GM19043 (cell line): ENCODE measurements around the gene TTC7B.
"Not testable (repeated sequence)": the region's sequence is repeated elsewhere in the genome, so short reads cannot be mapped to it uniquely, and the experiment has no call there.

Experiments
- ATAC-seq: cut with Tn5 transposase; IDR thresholded peaks from one replicate; pipeline ENCODE4 v1.9.1; 2021; ENCODE audit warnings: low read depth; ENCODE audit not compliant: unreplicated experiment

The TTC7B gene, protein sequence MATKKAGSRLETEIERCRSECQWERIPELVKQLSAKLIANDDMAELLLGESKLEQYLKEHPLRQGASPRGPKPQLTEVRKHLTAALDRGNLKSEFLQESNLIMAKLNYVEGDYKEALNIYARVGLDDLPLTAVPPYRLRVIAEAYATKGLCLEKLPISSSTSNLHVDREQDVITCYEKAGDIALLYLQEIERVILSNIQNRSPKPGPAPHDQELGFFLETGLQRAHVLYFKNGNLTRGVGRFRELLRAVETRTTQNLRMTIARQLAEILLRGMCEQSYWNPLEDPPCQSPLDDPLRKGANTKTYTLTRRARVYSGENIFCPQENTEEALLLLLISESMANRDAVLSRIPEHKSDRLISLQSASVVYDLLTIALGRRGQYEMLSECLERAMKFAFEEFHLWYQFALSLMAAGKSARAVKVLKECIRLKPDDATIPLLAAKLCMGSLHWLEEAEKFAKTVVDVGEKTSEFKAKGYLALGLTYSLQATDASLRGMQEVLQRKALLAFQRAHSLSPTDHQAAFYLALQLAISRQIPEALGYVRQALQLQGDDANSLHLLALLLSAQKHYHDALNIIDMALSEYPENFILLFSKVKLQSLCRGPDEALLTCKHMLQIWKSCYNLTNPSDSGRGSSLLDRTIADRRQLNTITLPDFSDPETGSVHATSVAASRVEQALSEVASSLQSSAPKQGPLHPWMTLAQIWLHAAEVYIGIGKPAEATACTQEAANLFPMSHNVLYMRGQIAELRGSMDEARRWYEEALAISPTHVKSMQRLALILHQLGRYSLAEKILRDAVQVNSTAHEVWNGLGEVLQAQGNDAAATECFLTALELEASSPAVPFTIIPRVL

DNA sequence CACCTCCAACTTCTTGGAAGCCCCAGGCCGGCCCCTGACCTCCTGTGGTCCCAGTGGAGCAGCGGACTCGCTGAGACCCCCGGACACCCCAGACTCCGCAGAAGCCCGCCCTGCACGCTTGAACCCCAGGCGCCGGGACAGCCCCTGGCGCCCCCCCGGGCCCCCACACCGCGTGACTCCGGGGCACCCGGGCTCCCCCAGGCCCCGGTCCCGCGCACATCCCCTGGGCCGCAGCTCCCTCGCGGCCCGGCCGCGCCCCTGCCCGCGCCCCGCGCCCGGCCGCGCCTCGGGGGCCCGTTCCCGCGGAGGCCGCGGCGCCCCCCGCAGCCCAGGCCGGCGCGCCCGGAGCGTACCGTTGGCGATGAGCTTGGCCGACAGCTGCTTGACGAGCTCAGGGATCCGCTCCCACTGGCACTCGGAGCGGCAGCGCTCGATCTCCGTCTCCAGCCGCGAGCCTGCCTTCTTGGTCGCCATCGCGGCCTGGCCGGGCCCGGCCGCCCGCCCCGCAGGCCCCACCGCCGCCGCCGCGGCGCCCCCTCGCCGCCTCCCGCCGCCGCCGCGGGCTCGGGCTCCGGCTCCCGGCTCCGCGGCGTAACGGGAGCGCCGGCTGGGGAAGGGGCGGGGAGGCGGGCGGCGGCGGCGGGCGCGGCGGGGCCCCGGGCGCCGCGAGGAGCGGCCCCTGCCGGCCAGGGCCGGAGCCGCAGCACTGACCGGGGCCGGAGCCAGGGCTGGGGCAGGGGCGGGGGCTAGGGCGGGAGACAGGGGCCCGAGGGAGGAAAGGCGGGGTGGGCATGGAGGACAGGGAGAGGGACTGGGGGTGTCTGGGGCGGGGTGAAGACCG is at the start of gene TTC7B:
TTC7B (minus strand) TSS at position 609 of the 841 bp plus-strand sequence; CDS start at position 474, 135 bp downstream.
- ATAC-seq = peak; percentile 50

DNA sequence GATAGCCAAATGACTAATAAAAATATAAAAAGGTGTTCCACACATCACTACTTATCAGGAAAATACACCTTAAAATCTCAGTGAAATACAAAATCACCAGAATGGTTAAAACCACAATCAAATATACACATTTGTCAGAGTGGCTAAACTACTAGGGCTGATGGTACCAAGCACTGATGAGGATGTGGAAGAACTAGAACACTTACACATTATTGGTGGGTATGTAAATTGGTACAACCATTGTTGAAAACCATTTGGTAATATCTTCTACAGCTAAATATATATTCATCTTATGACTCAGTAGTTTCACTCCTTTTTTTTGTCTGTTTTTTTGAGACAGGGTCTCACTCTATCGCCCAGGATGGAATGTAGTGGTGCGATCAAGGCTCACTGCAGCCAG is 48.5 kb upstream of the TTC7B start:
- no peak for ATAC-seq

DNA sequence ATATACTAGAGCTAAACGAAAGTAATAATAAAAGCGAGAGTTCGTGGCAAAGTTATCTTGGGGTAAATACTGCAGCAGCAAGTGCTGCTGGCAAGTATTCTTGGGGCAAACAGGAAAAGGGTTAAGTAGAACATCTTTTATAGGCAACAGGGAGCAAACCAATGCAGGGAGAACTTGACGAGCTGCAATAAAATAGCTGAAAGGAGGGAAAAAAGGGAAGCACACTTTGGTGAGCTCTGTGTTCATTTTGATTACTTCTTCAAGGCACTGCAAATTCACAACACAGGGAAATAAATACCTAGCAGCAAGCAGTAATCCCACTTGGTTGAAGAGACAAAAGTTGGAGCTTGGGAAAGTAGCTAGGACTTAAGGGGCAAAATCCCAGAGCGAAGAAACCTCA is 42.3 kb upstream of the TTC7B start:
- no peak for ATAC-seq

DNA sequence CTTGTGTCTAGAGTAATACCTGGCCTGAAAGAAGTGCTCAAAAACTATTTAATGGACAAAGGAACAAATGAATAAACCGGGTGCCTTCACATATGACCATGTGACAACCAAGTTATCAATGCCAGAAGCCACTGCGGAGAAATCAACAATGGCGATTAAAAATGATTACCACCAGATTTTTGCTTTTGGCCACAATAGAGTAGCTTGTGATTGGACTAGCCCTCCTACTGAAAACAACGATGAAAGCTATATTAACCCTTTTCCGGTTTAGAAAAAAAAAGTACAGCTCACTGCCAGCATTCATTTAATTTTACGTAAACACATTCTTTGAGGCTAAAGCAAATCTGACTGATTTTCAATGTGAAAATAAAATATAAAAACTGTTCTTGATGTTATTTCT is 41.6 kb upstream of the TTC7B start:
- no peak for ATAC-seq

DNA sequence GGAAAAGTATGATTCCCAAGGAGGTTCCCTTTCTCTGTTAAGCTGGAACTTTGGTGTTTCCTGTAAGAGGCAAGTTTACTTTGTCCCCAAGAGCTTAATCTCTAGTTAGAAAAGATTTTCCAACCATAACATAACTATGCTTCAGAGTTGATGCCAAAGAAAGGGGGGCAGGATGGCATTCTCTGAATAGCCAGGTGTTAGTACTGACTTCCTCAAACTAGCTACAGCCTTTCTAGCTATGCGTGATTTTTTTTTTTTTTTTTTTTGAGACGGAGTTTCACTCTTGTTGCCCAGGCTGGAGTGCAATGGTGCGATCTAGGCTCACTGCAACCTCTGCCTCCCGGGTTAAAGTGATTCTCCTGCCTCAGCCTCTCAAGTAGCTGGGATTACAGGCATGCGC is 39.9 kb upstream of the TTC7B start:
- ATAC-seq = not testable (repeated sequence)

DNA sequence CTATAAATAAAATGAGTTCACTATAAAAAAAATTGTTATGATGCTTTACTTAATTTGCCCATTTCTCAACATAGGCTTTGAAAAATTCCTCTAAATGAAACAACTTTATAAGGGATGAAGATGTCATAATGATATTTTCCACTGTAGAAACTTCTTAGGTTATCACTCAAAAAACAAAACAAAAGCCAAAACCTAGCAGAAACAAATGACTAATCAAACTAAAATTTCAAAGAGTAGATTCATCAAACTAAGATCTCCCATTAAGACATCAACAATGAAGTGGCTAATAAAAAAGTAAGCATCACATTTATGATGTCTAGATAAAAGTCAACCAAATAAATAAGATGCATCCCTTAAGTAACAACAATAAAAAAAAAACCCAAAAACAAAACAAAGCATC is 36.9 kb upstream of the TTC7B start:
- no peak for ATAC-seq

DNA sequence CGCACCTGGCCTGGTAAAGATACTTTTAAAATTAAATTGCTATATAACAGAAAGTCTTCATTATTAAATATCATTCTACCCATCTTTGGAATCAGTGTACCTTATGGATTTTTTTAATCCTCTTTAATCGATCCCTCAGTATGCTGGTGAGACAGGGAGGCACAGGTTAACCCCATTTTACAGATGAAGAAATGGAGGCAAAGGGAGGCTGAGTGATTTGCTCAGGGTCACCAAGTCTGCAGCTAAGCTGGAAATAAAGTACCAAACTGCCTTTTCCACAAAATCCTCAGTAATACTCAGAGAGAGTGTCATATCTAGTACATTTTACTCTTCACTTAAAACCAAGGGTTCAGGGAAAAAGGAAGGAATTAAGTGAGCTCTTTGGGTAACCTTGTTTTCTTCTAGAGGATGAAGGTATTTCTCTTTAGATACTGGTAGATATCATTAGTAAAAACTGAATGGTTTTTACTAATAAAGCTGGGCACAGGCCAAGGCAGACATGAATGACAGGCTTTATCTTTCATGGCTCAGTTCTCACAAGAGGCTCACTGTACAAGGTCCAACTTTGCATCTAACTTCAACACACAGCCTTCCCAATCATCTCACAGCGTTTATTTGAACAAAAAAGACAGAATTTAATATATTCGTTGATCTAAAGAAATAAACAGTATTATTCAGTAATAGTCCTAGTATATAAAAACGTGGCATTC is 35.3 kb upstream of the TTC7B start:
- no peak for ATAC-seq

DNA sequence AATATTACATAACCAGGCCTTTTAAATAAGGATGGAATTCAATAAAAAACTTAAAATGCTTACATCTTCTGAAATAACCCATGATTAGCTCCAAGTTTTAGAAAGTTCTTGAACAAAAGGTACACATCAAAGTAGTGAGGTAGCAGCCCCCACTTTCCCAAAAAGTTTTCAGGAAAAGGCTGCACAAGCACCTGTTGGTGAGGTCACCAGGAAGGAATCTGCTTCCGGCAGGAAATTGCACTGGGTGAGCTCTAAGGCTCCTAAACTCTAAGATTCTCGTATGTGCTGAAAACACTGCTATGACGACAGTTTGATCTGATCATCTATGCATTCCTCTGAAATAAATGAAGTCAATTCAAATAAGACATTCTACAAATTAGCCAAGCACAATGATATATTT is 34.3 kb upstream of the TTC7B start:
- no peak for ATAC-seq

DNA sequence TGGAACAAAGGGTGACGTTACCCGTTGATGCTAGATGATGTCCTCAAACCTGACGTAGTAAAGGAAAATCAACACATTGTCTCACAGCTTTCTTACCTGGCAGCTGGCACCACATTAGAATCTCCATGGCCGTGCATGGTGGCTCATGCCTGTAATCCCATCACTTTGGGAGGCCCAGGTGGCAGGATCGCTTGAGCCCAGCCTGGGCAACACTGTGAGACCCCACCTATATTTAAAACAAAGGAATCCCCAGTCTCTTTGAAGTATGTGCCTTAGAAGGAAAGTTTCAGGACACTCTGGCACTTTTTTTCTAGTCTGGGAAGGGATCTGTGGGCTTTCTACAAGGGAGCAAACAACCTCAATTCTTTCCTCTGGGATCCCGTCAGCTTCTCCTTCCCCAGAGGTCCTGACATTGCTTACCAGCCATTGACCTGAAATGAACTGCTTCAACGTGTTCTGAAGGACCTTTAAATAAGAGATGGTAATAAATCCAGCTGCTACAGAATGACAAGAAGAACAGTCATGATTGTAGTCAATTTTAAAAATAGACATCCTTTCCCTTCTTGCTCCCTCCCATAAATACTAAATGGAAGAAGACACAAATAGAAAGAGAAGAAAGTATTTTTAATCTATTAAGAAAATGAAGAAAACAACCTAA is 33.7 kb upstream of the TTC7B start:
- no peak for ATAC-seq

DNA sequence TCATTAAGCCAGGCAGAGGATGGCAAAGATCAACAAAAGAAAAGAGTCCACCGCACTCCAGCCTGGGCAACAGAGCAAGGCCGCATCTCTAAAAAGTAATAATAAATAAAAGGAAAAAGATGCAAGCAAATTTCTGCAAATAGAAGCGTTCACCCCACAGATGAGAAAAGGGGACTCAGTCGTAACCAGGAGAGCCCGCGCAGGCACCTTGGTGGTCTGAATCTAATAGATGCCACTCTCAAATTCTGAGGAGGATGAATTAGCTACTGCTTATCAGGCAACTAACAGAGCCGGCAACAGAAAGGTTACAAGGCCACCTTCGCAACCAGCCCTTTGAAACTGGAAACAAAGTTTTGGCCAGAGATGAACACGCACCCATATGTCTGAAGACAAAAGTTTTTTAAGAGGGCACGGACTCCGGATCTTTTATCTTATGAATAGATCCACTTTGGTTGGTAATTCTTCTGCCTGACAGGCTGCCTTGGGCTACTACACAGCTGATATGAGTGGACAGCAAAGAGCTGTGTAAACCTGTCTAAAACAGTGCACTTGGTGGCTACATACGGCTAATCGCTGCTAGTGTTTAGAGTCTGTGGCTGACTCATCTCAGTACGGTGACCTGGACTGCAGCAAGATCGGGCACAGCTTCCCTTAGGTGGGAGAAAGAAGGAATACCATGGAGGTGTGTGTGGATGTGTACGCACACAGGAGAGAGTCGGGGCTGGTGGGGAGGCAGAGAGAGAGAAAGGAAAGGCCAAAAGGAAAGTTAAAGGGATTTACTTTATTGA is 32.9 kb upstream of the TTC7B start:
- no peak for ATAC-seq

DNA sequence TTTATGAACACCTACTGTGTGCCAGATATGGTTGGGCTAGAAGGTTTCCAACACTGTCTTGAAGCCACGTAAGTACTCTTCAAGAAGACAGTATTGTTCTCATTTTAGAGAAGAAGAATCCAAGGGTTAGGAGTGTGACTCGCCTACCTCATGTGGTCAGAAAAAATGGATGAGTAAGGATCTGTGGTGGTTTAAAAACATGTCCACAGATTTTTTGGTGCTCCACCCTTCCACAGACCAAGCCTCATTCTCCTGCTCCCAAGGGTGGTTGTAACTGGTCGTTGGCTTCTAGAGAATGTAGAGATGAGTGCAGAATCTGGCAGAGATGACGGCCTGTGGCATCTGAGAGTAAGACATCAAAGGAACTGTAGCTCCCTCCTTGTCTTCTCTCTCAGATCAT is 30.3 kb upstream of the TTC7B start:
- no peak for ATAC-seq

DNA sequence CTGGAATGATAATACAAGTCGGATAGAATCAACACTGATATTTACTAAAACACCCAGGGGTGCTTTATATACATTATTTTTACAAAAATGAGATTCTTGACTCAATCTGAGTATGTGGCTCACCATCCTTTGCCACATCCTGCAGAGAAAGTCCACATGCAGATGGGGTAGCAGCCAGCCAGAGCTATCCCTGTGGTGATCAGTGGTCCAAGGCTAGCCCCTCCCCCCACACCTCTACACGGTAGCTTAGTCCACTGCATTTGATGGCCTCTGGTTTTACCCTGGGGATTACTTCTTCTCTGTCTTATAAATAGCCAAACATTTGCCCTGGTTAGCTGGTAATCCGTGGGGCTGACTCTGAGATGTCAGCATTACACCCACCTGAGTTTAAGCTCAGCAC is 28.1 kb upstream of the TTC7B start:
- ATAC-seq = no peak

DNA sequence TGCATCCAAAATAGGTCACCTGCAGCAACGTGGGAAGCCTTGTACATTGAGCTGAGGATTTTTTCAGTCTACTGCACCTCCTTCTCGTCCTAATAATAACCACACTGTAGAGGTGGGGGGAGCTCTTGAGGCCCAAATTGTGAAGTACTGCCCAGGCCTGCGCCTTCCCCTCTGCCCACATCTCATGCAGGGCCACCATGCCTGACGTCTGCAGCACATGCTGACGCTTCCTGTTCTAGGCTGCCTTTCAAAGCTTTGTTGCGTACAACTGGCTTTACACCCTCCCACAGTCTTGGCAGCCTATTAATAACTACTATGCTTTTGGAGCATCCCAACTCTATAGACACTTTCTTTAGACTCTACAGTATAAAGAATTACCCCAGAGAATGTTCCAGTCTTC is 26.5 kb upstream of the TTC7B start:
- no peak for ATAC-seq

DNA sequence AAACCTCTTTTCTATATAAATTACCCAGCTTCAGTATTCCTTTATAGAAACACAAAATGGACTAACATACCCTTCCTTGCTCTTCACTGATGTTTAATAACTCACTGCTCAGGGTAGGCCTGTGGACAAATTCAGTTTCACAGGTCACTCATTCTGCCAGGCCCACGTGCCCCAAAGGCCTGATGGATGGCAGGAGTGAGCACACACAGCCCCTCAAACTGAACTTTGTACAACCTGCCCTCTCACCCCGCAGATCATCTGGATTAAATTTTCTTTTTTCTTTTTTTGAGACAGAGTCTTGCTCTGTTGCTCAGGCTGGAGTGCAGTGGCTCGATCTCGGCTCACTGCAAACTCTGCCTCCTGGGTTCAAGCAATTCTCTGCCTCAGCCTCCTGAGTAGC is 24.4 kb upstream of the TTC7B start:
- not testable (repeated sequence) for ATAC-seq

DNA sequence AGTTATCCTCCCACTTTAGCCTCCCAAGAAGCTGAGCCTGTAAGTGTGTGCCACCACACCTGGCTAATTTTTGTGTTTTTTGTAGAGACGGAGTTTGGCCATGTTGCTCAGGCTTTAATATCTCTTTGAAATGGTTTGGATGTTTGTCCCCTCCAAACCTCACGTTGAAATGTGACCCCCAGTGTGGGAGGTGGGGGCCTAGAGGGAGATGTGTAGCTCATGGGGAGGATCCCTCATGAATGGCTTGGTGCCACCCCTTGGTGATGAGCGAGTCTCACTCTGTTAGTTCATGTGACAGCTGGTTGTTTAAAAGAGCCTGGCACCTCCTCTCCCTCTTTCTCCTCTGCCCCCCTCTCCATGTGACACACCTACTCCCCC is 23.6 kb upstream of the TTC7B start:
- ATAC-seq = no peak

DNA sequence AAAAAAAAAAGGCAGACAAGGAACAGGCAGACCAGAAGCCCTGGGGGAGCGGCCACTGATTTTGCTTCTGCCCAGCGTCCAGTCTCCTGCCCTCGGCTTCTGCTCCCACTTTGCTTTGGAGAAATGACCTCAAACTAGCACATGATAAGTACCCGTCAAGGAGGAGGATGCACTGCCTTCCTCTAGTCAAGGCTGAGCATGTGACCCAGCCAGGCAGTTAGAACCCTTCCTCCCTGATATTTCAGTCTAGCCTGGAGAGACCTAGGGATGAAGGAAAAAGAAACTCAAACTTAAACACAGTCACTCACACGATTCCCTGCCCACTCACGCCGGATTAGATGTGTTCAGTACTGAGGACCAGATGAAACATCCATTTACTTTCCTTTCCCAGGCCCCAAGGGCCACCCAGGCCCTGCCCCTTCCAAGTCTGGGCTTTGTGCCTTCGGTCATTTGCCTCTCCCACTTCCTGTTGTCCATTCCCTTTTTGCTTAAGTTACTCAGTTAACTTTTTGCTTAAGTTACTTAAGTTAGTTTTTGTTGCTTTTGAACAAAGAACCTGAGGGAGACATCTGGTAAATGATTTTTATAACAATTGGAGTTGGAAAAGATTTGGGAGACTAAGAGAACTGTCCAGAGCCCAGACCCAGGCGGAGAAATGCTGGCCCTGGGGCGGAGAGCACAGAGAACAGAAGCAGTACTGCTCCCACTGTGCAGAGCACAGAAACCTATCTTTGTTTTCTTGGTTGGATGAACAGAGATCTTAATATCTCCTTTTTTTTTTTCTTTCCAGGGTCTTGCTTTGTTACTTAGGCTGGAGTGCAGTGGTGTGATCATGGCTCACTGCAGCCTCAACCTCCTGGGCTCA is 23.0 kb upstream of the TTC7B start:
- no peak for ATAC-seq

DNA sequence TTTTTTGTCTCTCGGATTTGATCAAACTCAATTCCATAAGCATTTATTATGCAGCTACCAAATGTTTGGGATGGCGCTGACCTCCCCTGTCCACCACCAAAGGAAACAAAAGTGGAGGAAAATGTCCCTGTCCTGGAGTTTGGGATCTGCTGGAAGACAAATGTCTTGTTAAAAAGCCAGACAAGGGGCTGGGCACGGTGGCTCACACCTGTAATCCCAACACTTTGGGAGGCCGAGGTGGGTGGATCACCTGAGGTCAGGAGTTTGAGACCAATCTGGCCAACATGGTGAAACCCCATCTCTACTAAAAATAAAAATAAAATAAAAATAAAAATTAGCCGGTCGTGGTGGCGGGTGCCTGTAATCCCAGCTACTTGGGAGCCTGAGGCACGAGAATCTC is 22.3 kb upstream of the TTC7B start:
- ATAC-seq = not testable (repeated sequence)

DNA sequence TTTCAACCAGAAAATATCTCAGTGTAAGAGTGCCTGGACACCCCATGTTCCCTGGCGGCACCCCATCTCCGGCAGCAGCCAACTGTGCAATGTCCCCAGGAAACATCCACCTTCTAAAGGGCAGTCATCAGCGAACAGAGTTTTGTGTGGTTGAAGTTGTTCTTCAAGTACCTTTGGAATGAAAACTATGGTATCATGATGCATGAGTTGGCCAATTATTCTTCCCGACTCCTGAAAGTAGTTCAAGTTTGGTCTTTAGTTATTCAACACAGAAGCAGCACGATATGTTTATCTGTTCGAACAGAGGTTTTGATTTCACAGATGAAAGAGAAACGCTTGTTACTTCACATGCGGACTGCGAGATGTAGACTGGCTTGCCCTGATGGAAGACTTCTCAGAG is 21.1 kb upstream of the TTC7B start:
- ATAC-seq = no peak
